ENCODE results near the gene METTL25.
"Not testable (repeated sequence)": the region's sequence is repeated elsewhere in the genome, so short reads cannot be mapped to it uniquely, and the experiment has no call there.

METTL25 gene, protein sequence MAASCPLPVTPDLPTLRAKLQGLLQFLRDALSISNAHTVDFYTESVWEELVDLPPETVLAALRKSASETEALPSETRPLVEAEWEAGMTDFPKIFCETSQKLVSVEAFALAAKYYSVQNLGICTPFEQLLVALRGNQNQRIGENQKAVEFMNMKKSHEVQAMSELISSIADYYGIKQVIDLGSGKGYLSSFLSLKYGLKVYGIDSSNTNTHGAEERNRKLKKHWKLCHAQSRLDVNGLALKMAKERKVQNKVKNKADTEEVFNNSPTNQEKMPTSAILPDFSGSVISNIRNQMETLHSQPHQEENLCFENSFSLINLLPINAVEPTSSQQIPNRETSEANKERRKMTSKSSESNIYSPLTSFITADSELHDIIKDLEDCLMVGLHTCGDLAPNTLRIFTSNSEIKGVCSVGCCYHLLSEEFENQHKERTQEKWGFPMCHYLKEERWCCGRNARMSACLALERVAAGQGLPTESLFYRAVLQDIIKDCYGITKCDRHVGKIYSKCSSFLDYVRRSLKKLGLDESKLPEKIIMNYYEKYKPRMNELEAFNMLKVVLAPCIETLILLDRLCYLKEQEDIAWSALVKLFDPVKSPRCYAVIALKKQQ

DNA sequence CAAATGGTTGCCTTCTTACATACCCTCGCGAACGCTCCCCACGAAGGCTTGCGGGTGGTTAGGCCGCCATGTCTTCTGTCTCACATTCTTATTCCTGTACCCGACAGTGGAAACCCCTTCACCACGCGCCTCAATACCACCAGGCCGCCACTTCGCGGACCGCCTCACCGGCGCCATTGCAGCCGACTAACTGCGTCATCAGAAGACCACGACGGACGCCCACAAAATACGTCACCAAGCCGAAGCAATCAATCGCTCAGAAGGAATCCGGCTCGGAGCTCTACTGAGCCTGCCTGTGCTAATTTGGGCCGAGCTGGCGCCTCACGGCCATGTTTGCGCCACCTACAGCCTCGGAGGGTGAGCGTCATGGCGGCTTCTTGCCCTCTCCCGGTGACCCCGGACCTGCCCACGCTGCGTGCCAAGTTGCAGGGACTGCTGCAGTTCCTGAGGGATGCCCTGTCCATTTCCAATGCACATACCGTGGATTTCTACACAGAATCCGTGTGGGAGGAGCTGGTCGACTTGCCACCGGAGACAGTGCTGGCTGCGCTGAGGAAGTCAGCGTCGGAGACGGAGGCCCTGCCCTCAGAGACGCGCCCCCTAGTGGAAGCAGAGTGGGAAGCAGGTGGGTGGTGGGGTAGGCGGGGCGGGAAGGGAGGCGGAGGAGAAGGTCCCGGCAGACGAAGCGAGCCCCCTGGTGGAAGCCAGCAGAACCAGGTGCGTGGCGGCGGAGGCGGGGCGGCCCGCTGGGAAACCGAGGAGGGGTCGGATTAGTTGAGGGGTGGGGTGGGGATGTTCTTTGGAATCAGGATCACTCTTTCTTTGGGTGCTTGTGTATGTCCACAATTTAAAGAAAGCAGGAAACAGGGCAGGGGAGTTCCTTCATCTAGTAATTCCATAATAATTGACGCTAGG lies at the start of gene METTL25, which contains the start of gene CCDC59:
Gene METTL25, plus strand, starts transcription at position 330 of the 915 bp plus-strand sequence. Its CDS starts 37 bp downstream, at position 367.
Gene CCDC59, minus strand, starts transcription at position 188 of the 915 bp plus-strand sequence. Its CDS starts 11 bp downstream, at position 177.
- DNase-seq = peak; percentile 90 to 100 (median 99)

DNA sequence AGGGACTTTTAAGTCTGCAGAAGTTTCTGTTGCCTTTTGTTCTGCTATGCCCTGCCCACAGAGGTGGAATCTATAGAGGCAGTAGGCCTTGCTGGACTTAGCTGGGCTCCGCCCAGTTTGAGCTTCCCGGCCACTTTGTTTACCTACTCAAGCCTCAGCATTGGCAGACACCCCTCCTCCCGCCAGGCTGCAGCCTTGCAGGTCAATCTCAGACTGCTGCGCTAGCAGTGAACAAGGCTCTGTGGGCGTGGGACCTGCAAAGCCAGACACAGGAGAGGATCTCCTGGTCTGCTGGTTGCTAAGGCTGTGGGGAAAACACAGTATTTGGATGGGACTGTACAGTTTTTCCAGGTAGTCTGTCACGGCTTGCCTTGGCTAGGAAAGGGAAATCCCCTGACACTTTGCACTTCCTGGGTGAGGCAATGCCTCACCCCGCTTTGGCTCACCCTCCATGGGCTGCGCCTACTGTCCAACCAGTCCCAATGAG lies 43.9 kb upstream of the METTL25 start:
- no peak for DNase-seq

DNA sequence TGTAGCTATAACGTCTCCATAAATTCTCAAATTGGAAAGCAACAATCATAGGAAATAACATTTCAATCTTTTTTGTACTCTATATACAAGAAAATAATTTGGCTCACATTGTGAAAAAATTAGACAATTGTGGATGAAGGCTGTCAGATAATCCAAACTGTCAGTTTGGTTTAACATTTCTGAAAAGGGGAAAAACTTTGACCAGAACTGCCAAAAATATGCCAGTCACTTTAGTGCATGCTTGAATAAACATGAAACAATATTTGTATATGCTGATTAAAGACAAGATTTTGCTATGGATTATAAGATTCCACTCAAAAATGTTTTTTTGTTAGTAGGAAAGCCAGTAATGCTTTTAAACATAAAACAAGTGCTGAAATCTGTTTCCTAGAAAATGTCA lies 39.1 kb upstream of the METTL25 start:
- DNase-seq = no peak

DNA sequence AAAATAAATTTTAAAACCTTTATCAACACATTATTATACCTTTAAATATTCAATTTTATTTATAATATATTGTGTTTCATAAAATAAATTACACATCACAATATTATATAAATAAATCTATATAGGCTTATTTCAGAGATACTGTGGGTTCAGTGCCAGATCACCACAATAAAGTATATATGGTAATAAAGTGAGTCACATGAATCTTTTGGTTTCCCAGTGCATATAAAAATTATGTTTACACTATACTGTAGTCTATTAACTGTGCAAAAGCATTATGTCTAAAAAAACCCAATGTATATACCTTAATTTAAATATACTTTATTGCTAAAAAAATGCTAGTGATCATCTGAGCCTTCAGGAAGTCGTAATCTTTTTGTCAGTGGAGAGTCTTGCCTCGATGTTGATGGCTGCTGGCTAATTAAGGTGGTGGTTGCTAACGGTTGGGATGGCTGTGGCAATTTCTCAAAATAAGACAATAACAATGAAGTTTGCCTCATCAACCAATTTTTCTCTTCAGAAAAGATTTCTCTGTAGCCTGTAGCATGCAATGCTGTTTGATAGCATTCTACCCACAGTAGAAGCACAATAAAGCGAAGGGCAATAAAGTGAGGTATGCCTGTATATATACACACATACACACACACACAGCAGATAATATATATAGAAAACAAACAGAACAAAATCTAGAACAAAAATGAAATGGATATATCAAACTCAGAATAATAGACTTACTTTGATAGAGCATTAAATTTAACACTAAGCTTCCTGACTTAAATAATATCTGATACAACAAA lies 32.6 kb upstream of the METTL25 start:
- DNase-seq = no peak

DNA sequence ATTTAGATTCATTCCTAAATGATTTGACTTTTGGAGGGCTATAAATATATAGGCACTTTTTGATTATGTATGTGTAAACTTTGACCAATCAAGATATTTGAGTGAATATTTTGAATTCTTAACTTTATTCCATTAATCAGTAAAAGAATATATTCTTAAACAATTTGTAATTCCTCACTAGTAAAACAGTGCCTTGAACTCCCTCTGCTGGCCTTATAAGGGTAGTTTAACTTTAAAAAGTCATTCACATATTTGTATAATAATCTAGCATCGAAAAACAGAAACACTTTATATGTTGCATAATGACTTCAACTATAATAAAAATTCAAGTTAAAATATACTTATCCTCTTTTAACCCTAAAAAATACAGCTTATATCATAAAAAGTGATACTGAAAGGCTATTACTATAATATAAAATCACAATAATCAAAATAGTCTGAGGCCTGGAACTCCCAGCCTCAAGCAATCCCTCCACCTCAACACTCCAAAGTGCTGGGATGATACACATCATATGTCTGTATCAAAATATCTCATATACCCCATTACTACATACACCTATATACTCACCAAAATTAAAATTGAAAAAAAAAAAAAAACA lies 31.3 kb upstream of the METTL25 start:
- DNase-seq = no peak

DNA sequence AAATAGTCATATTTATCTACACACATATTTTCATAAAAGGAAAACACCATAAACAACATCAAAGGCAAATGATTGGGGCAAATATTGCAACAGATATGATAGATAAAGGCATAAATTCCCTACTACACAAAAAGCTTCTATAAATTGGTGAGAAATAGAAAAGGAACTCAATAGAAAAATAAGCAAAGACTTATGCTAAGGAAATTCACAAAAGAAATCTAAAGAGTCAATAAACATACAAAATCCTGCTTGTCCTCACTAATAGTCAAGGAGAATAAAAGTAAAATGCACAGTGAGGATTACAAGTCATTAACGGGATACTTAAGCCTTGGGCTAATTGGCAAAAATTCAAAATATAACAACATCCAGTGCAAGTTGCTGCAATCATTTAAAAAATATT lies 30.5 kb upstream of the METTL25 start:
- DNase-seq = no peak

DNA sequence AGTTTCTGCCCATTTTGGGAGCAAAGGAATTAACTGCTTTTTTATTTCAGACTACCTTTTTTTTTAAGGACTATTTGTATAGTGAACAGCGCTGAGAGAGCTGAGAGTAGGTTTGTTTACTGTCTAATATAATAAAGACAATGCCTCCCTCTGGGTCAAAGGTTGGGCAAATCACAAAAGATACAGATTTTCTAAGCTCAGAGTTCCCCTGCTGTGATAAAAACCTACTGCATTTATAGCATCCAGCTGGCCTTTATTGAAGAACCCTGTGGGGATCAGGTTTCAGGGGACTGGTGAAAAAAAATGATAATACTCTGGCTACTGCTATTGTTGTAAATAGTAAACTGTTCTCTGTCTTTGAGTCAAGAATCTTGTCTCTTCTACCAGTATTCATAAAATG lies 28.8 kb upstream of the METTL25 start:
- no peak for DNase-seq

DNA sequence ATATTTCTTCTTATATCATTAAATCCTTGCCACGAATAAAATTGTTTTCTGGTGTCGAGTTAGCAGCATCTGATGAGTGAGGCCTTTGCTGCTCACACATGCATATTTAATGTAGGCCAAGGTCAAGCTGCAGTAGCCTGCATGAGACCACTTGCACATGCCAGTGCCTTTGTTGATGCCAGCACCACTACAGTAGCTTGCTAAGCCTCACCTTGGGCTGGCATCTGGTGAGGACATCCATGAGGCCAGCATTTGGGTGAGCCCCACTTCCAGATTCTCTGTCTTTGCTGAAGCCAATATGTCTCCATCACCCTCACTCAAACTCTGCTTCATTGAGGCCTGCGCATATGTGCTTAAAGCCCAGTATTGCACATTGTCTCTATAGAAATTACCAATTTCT lies 8.2 kb upstream of the METTL25 start:
- DNase-seq = no peak

DNA sequence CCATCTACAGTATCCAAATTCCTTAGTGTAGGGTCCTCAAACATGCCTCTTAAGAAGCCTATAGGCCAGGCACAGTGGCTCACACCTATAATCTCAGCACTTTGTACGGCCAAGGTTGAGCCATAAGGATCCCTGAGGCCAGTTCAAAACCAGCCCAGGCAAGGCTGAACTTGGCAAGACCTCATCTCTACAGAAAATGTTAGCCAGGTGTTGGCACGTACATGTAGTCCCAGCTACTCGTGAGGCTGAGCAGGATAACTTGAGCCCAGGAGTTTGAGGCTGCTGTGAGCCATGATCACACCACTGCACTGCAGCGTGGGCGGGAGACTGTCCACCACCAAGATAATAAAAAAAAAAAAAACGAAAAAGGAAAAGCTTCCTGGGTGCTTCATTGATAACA lies 6.9 kb upstream of the METTL25 start:
- DNase-seq = no peak

DNA sequence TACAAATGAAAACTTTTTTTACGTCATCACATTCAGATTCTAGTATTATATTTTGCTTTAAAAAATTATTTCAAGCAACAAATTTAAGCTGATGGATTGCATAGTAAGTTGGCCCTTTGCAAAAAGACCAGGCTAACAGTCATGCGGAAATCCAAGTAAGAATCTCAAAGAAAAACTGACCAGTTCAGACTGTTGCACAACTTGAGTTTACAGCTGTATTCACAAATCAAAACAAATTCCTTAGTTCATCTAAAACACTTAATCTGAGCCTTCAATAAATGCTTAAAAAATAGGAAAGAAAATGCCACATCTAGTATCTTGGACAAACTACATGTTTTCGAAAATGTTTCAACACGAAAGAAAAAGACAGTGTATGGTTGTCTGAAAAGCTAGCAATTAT lies 989 bp upstream of the METTL25 start:
- DNase-seq = no peak

DNA sequence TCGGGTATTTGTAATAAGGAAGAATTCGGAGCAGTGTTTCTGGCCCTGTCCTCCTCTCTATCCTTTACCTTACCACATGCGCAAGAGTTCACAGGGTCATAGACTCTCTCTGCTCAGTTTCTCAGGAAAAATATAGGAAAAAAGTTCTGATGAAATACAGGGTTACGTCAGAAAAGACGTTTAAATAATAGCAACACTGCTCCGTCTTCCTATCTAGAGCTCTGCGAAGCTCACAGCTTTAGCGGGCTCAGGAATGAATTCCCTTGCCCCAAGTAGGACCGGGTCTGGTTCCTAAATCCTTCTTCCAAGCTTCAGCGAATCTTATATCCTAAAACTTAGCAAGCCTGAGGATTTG lies 507 bp upstream of the METTL25 start:
- no peak for DNase-seq

DNA sequence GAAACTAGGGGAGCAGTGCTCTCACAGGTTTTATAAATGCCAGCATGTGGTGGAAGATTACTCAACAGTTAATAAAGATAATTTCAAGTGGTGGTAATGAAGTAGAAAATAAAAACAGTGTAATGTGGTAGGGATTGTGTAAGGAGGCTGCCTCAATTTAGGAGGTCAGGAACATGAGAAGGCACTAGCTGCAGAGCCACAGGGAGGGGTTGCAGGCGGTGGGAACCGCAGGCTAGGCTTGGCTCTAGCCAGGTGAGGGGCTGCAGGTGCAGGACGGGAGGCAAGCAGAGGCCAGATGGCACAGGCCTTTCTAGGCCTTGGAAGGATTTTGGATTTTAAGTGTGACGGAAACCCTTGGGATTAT lies 768 bp downstream of the METTL25 start:
- peak in 6 of 14 donors; percentile 3 to 67 (median 14) for DNase-seq

DNA sequence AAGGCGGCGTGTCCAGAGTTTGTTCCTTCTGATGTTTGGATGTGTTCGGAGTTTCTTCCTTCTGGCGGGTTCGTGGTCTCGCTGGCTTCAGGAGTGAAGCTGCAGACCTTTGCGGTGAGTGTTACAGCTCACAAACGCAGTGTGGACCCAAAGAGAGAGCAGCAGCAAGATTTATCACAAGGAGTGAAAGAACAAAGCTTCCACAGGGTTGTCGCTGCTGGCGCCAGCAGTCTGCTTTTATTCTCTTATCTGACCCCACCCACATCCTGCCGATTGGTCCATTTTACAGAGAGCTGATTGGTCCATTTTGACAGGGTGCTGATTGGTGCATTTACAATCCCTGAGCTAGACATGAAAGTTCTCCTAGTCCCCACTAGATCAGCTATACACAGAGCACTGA lies 2.5 kb downstream of the METTL25 start:
- not testable (repeated sequence) for DNase-seq

DNA sequence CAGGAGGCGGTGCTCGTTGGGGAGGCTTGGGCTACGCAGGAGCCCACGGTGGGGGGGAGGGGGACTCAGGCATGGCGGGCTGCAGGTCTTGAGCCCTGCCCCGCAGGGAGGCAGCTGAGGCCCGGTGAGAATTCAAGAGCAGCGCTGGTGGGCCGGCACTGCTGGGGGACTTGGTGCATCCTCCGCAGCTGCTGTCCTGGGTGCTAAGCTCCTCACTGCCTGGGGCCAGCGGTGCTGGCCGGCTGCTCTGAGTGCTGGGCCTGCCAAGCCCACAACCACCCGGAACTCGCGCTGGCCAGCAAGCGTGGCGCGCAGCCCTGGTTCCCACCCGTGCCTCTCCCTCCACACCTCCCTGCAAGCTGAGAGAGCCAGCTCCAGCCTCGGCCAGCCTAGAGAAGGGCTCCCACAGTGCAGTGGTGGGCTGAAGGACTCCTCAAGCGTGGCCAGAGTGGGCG lies 3.2 kb downstream of the METTL25 start:
- no peak for DNase-seq

DNA sequence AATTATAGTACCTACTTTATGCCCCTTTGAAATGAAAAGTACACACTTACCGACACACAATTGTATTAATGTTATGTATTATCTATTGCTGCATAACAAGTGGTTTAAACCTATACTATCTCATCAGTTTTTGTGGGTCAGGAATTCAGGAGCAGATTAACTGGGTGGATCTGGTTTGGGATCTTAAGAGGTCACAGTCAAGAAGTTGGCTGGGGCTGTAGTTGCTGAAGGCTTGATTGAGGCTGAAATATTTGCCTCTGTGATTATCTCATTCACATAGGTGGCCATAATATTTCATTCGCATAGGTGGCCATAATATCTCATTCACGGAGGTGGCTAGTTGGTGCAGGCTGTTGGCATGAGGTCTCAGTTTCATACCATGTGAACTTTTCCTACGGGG lies 5.7 kb downstream of the METTL25 start:
- DNase-seq = no peak

DNA sequence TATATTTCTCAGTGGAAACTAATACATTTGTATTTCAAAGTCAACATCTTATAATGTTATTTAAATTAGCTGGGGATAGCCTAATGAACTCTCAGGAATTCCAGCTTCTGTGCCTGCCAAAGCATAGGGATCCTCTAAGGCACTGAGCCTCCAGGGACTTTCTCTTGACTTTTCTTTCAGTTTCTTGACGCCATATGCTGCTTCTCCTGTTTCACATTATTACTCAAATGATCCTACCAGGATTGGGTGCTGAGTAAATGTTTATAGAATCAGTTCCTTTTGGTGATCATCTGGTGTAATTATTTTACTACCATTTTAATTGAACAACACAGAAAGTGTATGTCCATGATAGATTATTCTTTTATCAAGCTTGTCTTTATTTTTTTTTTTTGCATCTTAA lies 7.9 kb downstream of the METTL25 start:
- DNase-seq = no peak

DNA sequence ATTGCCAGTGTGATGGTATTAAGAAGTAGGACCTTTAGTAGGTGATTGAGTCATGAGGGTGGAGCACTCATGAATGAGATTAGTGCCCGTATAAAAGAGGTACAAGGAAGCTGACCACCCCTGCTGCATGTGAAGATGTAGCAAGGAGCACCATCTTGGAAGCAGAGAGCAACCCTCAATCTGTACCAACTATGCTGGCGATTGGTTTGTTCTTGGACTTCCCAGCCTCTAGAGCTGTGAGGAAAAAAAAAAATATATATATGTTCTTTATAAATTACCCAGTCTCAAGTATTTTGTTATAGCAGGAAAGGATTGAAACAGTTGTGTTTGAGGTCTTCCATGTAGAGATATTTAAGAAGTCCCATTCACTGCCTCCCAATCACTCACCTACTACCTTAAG lies 16.9 kb downstream of the METTL25 start:
- DNase-seq = no peak

DNA sequence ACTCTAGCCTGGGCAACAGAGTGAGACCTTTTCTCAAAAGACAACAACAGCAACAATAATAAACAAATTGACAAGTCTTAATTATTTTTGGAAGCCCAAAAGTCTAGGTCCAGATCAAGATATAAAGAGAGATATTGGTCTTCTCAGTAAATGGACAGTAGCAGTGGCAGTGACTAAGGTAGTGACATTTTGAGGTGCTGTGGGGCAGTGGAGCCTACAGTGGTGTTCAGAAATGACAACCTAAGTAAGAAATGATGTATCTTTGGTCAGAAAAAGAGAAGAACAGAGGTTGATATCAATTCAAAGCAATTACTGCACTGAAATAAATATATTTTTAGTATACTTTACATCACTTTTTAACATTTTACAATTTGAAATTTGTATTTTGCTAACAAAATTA lies 20.7 kb downstream of the METTL25 start:
- DNase-seq = no peak

DNA sequence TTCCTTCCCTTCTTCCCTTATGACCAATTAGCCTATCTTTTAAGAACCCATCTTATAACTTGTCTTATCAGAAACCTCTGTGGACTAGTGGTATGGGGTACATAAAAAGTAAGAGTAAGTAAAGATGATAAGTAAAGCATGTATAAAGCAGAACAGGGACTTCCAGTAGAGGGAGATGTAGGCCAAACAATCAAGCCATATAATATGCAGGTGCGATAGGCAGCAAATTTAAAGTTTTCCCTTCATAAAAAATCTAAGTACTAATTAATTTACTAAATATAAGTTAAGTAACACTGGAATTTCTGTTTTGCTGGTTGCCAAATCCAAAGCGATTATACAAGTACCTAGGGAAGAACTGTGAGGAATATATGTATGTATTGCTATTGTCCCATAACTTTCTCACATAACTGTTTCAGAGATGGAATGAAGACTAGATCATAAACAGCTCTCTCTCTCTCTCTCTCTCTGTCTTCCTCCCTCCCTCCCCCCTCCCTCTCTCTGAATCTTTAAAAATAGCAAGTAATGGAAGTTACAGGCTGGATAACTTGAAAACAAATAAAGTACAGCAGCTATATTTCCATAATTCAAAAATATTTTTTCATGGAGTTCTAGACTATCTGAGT lies 25.7 kb downstream of the METTL25 start:
- DNase-seq = no peak

DNA sequence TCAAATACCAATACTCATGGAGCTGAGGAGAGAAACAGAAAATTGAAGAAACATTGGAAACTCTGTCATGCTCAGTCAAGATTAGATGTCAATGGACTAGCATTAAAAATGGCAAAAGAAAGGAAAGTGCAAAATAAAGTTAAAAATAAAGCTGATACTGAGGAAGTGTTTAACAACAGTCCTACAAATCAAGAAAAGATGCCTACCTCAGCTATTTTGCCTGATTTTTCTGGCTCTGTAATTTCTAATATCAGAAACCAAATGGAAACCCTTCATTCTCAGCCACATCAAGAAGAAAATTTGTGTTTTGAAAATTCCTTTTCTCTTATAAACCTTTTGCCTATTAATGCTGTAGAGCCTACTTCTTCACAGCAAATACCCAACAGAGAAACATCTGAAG lies 40.5 kb downstream of the METTL25 start:
- no peak for DNase-seq

DNA sequence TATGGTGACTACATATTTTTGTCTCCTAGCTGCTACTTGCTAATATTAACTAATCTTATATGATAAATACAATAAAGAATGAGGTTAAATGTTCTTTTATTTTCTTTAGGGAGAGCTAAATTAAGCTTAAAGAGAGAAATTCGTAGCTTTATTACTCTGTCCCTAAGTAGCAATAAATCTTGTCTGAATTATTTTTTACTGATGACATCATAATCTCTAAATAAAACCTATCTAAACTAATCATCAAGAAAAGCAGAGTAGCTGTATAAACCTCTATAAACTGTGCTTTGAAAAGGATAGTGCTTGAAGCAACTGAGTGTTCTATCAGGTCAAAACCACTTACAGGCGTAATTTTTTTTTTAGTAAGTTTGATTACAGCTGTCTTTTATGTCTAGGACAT lies 42.5 kb downstream of the METTL25 start:
- DNase-seq = no peak

Measured in C1 segment of cervical spinal cord (tissue), 14 donors.